HG02623 (cell line): Measurements from ENCODE around the gene NFATC2IP.
"Not testable (repeated sequence)": the region's sequence is repeated elsewhere in the genome, so short reads cannot be mapped to it uniquely, and the experiment has no call there.

Source experiments
- ATAC-seq: cut with Tn5 transposase; IDR thresholded peaks from one replicate; pipeline ENCODE4 v1.9.1; 2021; ENCODE audit warnings: moderate library complexity; ENCODE audit not compliant: unreplicated experiment

The NFATC2IP gene

DNA sequence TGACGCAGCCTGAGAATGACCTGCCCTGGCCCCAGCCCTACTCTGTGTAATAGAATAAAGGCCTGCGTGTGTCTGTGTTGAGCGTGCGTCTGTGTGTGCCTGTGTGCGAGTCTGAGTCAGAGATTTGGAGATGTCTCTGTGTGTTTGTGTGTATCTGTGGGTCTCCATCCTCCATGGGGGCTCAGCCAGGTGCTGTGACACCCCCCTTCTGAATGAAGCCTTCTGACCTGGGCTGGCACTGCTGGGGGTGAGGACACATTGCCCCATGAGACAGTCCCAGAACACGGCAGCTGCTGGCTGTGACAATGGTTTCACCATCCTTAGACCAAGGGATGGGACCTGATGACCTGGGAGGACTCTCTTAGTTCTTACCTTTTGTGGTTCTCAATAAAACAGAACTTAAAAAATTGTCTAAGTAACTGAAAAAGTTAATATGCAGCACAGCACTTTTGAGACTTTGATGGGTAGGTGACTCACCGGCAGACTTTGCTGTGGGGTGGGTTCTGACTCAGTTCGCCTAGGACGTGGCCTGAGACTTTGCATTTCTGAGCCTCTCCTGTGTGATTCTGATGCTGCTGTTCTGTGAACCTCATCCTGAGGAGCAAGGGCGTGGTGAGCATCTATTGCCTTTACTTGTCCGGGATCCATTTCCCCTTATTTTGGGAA, 39.8 kb downstream of the NFATC2IP start:
- no peak for ATAC-seq

DNA sequence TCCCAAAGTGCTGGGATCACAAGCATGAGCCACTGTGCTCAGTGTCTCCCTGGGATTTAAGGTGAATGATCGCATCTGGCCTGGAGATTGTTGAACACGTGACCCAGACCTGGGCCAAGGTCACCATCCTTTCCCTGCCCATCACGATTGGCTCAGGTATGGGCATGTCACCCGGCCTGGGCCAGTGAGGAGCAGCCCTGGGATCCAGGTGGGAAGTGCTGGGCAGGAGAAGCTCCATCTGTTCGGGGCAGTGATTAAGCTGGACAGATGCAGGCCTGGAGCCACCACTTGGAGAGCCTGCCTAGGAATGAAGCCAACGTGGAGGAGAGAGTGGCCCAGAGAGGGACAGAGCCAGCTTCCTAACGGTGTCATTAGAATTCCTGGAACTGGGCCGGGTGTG, 41.0 kb downstream of the NFATC2IP start:
- ATAC-seq: no peak

DNA sequence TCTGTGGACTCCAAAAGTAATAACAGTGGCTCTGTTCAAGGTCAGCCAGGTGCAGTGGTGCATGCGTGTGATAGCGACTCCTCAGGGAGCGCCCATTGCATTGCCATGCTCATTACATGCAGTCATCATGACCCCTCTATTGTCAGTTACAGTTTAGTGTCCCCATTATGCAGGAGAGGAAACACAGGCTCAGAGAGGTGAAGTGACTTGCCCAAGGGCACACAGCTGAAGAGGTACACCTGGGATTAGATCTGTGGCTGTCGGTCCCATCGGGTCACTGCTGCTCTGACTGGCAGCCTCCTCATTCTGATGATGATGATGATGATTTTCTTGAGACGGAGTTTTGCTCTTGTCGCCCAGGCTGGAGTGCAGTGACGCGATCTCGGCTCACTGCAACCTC, 41.8 kb downstream of the NFATC2IP start:
- no peak for ATAC-seq

DNA sequence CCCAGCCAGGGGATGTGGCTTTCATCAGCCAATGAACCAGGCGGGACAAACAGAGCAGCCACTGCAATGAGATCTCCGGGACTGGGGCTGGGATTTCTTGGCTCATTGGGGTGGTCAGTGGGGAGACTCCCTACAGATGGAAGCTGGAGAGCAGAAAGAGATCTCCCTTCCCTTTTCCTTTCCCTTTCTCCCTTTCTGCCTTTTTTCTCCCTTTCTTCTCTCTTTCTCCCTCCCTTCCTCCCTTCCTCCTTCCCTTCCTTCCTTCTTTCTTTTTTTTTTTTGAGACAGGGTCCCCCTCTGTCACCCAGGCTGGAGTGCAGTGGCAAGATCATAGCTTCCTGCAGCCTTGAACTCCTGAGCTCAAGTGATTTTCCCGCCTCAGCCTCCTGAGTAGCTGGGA, 48.1 kb downstream of the NFATC2IP start:
- no peak for ATAC-seq

DNA sequence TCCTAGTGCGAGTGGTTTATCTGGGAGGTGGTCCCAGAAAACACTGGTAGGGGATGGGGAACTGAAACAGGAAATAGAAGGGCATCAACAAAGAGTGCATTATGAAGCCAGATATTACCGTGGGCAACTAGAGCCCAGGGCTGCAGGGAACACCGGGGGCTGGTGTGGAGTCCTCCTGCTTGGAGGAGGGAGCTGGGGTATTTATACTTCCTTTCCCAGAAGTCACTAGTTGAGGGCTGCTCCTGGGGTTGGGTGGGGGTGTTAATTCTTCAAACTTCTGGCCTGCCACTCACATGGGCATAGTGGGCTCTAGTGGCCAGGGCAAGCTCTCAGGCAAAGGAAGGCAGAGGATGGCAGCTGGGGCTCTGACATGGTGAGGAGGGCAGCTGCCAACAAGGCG, 48.8 kb downstream of the NFATC2IP start:
- ATAC-seq: no peak

DNA sequence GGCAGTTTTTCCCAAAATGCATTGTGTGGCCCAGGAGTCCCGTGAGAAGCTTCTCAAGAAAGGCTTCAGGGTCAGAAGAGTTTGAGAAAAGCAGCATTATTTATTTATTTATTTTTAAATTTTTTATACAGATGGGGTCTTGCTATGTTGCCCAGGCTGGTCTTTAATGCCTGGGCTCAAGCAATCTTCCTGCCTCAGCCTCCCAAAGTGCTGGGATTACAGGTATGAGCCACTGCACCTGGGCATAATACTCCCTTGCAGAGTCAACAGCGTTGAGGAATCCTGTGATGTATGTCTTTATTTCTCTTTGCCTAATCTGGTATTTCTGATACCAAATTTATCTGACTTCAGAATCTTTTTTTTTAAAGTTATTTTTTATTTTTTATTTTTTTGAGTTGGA, 49.3 kb downstream of the NFATC2IP start:
- no peak for ATAC-seq

DNA sequence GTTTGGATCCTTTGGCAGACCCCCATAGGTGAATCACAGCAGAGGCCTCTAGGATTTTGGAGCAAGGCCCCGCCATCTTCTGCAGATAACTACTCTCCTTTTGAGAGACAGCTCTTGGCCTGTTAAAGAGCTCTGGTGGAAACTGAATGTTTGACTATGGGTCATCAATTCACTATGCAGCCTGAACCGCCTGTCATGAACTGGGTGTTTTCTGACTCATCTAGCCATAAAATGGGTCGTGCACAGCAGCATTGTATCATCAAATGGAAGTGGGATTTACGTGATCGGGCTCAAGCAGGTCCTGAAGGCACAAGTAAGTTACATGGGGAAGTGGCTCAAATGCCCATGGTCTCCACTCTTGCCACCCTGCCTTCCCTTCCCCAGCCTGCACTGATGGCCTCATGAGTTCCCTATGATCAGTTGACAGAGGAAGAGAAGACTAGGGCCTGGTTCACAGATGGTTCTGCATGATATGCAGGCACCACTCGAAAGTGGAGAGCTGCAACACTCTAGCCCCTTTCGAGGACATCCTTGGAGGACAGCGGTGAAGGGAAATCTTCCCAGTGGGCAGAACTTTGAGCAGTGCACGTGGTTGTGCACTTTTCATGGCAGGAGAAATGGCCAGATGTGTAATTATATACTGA, 53.9 kb downstream of the NFATC2IP start:
- not testable (repeated sequence) for ATAC-seq

DNA sequence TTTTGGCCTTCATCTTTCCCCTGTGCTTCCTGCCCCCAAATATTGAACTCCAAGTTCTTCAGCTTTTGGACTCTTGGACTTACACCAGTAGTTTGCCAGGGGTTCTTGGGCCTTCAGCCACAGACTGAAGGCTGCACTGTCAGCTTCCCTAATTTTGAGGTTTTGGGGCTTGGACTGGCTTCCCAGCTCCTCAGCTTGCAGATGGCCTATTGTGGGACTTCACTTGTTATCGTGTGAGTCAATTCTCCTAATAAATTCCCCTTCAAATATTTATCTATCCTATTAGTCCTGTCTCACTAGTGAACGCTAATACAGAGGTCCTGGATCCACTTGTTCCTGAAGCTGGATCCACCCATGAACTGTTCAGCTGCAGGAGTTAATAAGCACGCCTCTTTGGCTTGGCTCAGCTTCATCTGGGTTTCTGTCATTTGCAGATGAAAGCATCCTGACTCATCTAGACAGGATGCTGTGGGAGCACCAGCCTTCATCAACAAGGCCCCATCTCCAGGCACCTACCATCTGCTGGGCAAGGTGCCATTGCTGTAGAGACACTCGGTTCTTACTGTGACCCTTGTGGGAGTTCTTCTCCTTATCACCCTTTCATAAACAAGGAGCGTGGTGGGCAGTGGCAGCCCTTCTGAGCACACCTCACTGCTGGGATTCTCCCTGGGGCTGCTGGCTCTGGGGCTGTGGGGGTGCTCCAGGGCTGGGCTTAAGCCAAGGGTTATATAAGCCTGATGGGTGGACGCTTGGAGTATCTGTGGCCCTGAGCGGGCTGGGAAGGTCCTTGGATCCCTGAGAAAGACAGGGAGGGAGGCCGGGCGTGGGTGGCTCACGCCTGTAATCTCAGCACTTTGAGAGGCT, 57.2 kb downstream of the NFATC2IP start:
- no peak for ATAC-seq

DNA sequence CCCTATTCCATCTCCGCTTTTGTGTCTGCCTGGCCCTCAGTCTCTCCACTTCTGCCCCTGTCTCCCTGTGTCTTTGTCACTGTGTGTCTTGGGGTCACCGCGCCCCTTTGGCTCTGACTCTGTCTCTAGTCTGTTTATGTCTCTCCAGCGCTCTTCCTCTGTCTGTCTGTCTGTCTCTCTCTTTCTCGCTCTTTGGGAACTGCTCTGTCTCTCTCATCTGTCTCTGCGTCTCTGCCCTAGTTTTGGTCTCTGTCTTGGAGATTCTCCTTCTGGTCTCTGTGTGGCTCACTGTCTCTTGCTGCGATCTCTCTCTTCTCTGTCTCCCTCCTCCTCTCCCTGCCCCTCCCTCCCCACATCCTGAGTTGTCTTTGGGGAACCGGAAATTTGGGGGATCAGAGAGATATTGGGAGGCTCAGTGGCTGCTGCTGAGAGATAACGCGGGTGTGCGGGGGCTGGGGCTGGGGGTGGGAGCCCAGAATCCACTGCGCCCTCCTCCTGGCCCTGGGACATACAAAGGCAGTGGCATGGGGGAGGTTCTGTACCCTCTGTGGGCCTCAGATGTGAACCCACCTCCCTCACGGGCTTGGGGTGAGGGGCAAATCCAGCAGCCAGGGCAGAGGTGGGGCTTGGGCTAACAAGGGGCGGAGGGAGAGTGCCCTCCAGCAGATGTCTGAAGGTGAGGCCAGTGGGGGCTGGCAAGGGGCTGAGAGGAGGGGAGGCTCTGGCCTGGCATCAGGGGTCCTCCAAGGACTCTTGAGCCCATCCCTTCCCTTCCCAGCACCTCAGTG, 58.5 kb downstream of the NFATC2IP start:
- ATAC-seq: no peak

DNA sequence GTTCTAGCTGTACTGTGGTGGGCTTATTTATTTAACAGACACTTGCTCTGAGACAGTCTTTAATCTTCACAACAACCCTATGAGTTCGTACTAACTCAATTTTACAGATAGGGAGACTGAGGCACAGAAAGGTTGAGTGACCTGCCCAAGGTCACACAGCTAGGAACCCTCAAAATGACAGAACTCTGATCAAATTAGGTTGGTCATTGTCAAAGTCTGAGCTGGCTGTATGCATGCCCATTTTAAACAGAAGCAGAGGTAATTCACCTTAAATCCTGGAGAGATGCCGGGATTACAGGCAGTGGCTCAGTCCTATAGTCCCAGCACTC, 59.1 kb downstream of the NFATC2IP start:
- no peak for ATAC-seq

DNA sequence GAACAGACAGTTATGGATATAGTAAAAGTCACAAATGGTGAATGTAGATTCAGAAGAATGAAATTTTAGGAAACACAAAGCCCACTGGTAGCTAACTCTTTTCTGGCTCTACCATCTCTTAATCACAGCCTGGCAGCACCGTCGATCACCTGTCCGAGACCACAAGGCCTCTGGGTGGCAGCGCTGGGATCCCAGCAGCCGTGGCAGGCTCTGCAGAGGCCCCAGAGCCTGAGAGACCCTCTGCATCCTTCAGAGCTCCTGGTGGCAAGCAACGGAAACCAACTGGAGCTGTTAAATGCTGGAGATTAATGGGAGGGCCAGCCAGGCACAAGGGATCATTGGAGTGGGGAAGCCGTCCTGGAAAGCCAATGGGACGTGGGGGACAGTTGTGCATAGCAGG, 60.4 kb downstream of the NFATC2IP start:
- no peak for ATAC-seq

DNA sequence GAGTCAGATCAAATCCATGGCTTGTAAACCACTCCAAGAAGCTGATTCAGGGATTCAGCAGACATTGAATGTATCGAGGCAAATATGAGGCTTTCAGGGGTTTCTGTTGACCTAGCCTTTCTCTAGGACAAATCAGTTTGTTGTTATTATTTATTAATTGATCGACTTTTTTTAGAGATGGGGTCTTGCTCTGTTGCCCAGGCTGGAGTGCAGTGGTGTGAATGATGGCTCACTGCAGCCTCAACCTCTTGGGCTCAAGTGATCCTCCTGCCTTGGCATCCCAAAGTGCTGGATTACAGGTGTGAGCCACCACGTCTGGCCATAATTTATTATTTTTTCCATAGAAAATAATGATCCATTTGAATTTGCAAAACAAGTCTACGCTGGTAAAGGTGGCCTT, 61.1 kb downstream of the NFATC2IP start:
- no peak for ATAC-seq

DNA sequence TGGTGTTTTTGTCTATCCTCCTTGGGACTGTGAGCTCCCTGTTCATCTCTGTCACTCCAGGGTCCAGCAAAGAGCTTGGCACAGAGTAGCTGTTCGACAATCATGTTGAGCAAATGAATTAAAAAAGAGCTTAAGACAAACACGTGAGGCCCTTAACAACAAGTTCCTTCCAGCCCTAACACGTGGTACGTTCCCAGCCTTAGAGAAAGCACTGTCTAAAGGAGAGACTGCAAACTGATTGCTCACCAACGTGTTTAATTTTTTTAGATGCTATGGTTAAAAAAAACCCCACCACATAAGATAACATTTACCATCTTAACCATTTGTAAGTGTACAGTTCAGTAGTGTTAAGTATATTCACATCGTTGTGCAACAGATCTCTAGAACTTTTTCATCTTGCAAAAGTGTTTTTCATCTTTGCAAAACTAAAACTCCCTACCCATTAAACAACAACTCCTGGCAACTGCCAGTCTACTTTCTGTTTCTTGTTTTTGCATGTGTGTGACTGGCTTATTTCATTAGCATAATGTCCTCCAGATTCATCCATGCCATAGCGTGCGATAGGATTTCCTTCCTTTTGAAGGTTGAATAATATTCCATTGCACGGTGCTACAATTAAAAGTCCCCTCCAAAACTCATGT, 62.3 kb downstream of the NFATC2IP start:
- ATAC-seq: no peak

DNA sequence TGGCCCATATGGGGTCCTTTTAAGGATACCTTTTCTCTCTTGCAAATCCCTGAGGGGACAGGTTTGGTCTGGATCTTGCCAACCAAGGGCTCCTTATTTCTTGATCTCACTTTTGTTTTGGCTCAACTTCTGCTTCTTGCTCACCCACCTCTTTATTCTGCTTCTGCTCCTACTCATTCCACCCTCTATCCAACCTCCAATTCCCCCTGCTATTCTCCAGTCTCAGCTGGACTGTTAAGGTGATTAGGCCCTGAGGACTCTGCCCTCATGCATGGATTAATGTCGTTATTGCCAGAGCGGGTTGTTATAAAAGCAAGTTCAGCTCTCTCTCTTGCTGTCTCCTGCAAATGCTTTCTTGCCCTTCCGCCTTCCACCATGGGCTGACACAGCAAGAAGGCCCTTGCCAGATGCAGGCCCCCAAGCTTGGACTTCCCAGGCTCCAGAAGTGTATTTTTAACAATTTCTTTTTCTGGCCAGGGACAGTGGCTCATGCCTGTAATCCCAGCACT, 63.9 kb downstream of the NFATC2IP start:
- ATAC-seq: no peak
